Smooth muscle cell of the brain vasculature (primary cell): ENCODE data around the gene RGS12.

ENCODE experiments used
- DNase-seq: peaks from one replicate; pipeline ENCODE4 v3.0.0-alpha.2; 2012; ENCODE audit warnings: low read depth, low spot score

Gene RGS12

GRCh38 chr4:3331511-3332394 is 38.9 kb downstream of the RGS12 start:
- no peak for DNase-seq

GRCh38 chr4:3332498-3332897 is 39.7 kb downstream of the RGS12 start:
- no peak for DNase-seq

GRCh38 chr4:3334316-3334715 is 41.5 kb downstream of the RGS12 start:
- DNase-seq: no peak

- no peak for DNase-seq
Observed at GRCh38 chr4:3335385-3335784, 42.6 kb downstream of the RGS12 start.

GRCh38 chr4:3335982-3336381 is 43.2 kb downstream of the RGS12 start:
- no peak for DNase-seq

- no peak for DNase-seq
Observed at GRCh38 chr4:3336382-3337356, 43.8 kb downstream of the RGS12 start.

GRCh38 chr4:3337357-3337732 is 44.5 kb downstream of the RGS12 start:
- no peak for DNase-seq

- no peak for DNase-seq
Observed at GRCh38 chr4:3337811-3338210, 45.0 kb downstream of the RGS12 start.

- no peak for DNase-seq
Observed at GRCh38 chr4:3338321-3338838, 45.6 kb downstream of the RGS12 start.

GRCh38 chr4:3338976-3339531 is 46.2 kb downstream of the RGS12 start:
- no peak for DNase-seq

- DNase-seq: no peak
Observed at GRCh38 chr4:3339577-3339976, 46.8 kb downstream of the RGS12 start.

- DNase-seq: no peak
Observed at GRCh38 chr4:3340038-3340699, 47.3 kb downstream of the RGS12 start.

- no peak for DNase-seq
Observed at GRCh38 chr4:3340700-3341083, 47.9 kb downstream of the RGS12 start.

- DNase-seq: no peak
Observed at GRCh38 chr4:3341760-3342159, 48.9 kb downstream of the RGS12 start.

GRCh38 chr4:3342182-3342854 is 49.5 kb downstream of the RGS12 start:
- peak; percentile 59 for DNase-seq
